LNCaP clone FGC (cell line): Measurements from ENCODE around the gene ARHGAP24.

Experiments
- DNase-seq: peaks from one replicate; pipeline ENCODE4 v3.0.0-alpha.2; 2011; ENCODE audit warnings: low read depth
- H3K4me3 ChIP-seq: 2 replicates; pipeline ENCODE4 v1.5.1; 2011; ENCODE audit warnings: mild to moderate bottlenecking, low read depth, low read length, control low read depth
- CTCF ChIP-seq: IDR thresholded peaks from 2 replicates; pipeline ENCODE4 v1.5.1; 2012; ENCODE audit warnings: mild to moderate bottlenecking; ENCODE audit not compliant: control insufficient read depth, insufficient read depth; ENCODE audit errors: extremely low read depth

The ARHGAP24 gene

GRCh38 chr4:85979276-85979675 is 504.3 kb downstream of the ARHGAP24 start:
- no peak overlapping the region for H3K4me3 ChIP-seq
- TF ChIP-seq CTCF: no peak
- DNase-seq: no peak

- DNase-seq: no peak
- no peak for TF ChIP-seq CTCF
- no peak overlapping the region for H3K4me3 ChIP-seq
Measured at GRCh38 chr4:85986266-85986665, 511.3 kb downstream of the ARHGAP24 start.

GRCh38 chr4:85993641-85994040 is 518.7 kb downstream of the ARHGAP24 start:
- H3K4me3 ChIP-seq: no peak overlapping the region
- DNase-seq: no peak
- TF ChIP-seq CTCF: no peak

GRCh38 chr4:85994576-85994975 is 519.6 kb downstream of the ARHGAP24 start:
- TF ChIP-seq CTCF: no peak

GRCh38 chr4:85995361-85995760 is 520.4 kb downstream of the ARHGAP24 start:
- no peak overlapping the region for H3K4me3 ChIP-seq
- no peak for TF ChIP-seq CTCF
- DNase-seq: no peak

More at GRCh38 chr4:85994576-85994975, 519.6 kb downstream of the ARHGAP24 start:
- H3K4me3 ChIP-seq: no peak overlapping the region
- DNase-seq: no peak

GRCh38 chr4:86001591-86001990 is 526.6 kb downstream of the ARHGAP24 start:
- TF ChIP-seq CTCF: no peak
- H3K4me3 ChIP-seq: no peak overlapping the region
- no peak for DNase-seq

- no peak for DNase-seq
- H3K4me3 ChIP-seq: no peak overlapping the region
- no peak for TF ChIP-seq CTCF
Measured at GRCh38 chr4:86004030-86004429, 529.1 kb downstream of the ARHGAP24 start.
